SU-DHL-6 (cell line): ENCODE results near the gene SPDYE3.
"Not testable (repeated sequence)": the region's sequence is repeated elsewhere in the genome, so short reads cannot be mapped to it uniquely, and the experiment has no call there.

Experiments used
- CTCF ChIP-seq: fragments of 200-600 bp; sonication (generic); IDR thresholded peaks from one replicate; pipeline ENCODE4 v1.5.1; 2017; ENCODE audit warnings: antibody characterized with exemption, mild to moderate bottlenecking, low read length, moderate library complexity; ENCODE audit not compliant: insufficient read depth, poor library complexity, severe bottlenecking
- EZH2phosphoT487 ChIP-seq: fragments of 200-600 bp; sonication (generic), shearing (Covaris generic); conservative IDR thresholded peaks from 2 replicates; pipeline ENCODE4 v1.6.1; 2018; ENCODE audit warnings: mild to moderate bottlenecking, antibody characterized with exemption, low read length, moderate library complexity, mixed read lengths

- TF ChIP-seq CTCF, EZH2phosphoT487: not testable (repeated sequence)
Measured at GRCh38 chr7:100264223-100264622, 43.3 kb upstream of the SPDYE3 start.
